Uterus (tissue), 2 donors: Measurements from ENCODE around the gene CHTOP.

Experiments
- POLR2A ChIP-seq, 2 donors: fragments of 450-650 bp; IDR thresholded peaks; one replicate each; pipeline ENCODE4 v1.6.1; 2016; ENCODE audit warnings: antibody characterized with exemption in 2 of 2, mild to moderate bottlenecking in 1 of 2, moderate library complexity in 1 of 2
- TF ChIP-seq, protein P1 (sequence below), 4 experiments: fragments of 200-600 bp in 2 of 4; fragments of 450-650 bp in 2 of 4; sonication (generic) in 2 of 4; IDR thresholded peaks; one replicate each; pipeline ENCODE4 v1.5.1; 2016 to 2019; ENCODE audit warnings: antibody characterized with exemption in 4 of 4, mild to moderate bottlenecking in 2 of 4, moderate library complexity in 1 of 4

DNA sequence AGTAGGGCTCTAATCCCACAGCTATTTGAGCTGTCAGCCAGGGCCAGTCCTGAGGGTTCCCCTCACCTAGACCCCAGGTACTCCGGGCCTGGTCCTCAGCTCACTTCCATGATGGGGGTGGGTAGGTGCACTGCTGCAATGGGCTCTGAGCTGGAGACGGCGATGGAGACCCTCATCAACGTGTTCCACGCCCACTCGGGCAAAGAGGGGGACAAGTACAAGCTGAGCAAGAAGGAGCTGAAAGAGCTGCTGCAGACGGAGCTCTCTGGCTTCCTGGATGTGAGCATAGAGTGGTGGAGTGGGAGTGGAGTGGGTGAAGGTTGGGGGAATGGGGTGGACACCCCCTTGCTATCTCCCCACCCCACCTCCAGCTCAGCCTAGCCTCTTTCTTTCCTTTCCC is 3.5 kb upstream of the CHTOP start:
- TF ChIP-seq POLR2A (IDR thresholded peaks at IDR 0.05), result no peak
- TF ChIP-seq, protein P1, sequence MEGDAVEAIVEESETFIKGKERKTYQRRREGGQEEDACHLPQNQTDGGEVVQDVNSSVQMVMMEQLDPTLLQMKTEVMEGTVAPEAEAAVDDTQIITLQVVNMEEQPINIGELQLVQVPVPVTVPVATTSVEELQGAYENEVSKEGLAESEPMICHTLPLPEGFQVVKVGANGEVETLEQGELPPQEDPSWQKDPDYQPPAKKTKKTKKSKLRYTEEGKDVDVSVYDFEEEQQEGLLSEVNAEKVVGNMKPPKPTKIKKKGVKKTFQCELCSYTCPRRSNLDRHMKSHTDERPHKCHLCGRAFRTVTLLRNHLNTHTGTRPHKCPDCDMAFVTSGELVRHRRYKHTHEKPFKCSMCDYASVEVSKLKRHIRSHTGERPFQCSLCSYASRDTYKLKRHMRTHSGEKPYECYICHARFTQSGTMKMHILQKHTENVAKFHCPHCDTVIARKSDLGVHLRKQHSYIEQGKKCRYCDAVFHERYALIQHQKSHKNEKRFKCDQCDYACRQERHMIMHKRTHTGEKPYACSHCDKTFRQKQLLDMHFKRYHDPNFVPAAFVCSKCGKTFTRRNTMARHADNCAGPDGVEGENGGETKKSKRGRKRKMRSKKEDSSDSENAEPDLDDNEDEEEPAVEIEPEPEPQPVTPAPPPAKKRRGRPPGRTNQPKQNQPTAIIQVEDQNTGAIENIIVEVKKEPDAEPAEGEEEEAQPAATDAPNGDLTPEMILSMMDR (IDR thresholded peaks at IDR 0.05), result no peak
